ENCODE results near the gene WWTR1. TPM values are rescaled to one million over a fixed set of nuclear protein-coding genes. Genes with fewer than 3 reads are reported as not detected.

WWTR1 gene
- total and polyA plus RNA-seq, 2 of the 8 experiments (the other 6 are each of a cell fraction or from before 2014, with no cell fraction given): 15.7 to 18.6 TPM

DNA sequence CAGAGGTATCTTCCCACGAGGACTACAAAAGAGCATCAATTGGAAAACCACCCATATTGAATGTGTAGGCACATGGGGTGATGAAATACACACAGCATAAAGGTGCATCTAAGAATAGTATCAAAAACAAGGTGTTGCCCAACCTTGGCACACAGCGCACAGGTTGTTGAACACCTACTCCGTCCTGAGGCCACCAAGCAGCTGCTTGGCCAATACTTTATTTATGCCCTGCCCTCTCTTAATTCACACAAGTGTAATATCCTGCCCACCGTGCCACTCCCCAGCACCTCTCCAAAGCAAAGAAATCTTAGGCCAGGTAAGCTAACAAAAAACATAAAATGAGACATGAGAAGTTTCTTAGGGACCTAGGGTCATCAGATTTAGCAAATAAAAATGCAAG lies 31.2 kb downstream of the WWTR1 start (continued):
- no peak for TF ChIP-seq CHD7 (IDR thresholded peaks at IDR 0.05; ENCODE audit: insufficient replicate concordance, low read length)
- no peak for TF ChIP-seq RBBP5 (IDR thresholded peaks at IDR 0.05; ENCODE audit: borderline replicate concordance, low read depth, low read length)
- TF ChIP-seq CTBP2 (IDR thresholded peaks at IDR 0.05; ENCODE audit: borderline replicate concordance, insufficient read depth, insufficient read length, low read length): no peak
- no peak for TF ChIP-seq ASH2L (IDR thresholded peaks at IDR 0.05; ENCODE audit: low read length)
